Hepatocyte (in vitro differentiated cells): ENCODE results near the gene ENDOU. TPM values are rescaled to one million over a fixed set of nuclear protein-coding genes. Genes with fewer than 3 reads are reported as not detected.

Source experiments
- DNase-seq: peaks from one replicate; pipeline ENCODE4 v3.0.0-alpha.2; 2016; ENCODE audit warnings: low spot score
- H2AFZ ChIP-seq: fragments of 200-600 bp; sonication (generic); 2 replicates; pipeline ENCODE4 v1.6.0; 2016; ENCODE audit warnings: antibody characterized with exemption, mild to moderate bottlenecking
- H3K27ac ChIP-seq: fragments of 200-600 bp; sonication (generic); 2 replicates; pipeline ENCODE4 v1.5.1; 2016; ENCODE audit warnings: mild to moderate bottlenecking
- H3K27me3 ChIP-seq: fragments of 200-600 bp; sonication (generic); 2 replicates; pipeline ENCODE4 v1.6.1; 2016
- H3K36me3 ChIP-seq: fragments of 200-600 bp; sonication (generic); replicated peaks from 2 replicates; pipeline ENCODE4 v1.5.1; 2016; ENCODE audit warnings: low read depth; ENCODE audit not compliant: insufficient read depth
- H3K4me1 ChIP-seq: fragments of 200-600 bp; sonication (generic); 2 replicates; pipeline ENCODE4 v1.5.1; 2016; ENCODE audit warnings: mild to moderate bottlenecking, moderate library complexity; ENCODE audit not compliant: insufficient read depth
- H3K4me2 ChIP-seq: fragments of 200-600 bp; sonication (generic); 2 replicates; pipeline ENCODE4 v1.6.0; 2016
- H3K4me3 ChIP-seq: fragments of 200-600 bp; sonication (generic); 2 replicates; pipeline ENCODE4 v1.5.1; 2016; ENCODE audit warnings: mild to moderate bottlenecking
- H3K79me2 ChIP-seq: fragments of 200-600 bp; sonication (generic); 2 replicates; pipeline ENCODE4 v1.6.0; 2017; ENCODE audit warnings: mild to moderate bottlenecking
- H3K9me2 ChIP-seq: fragments of 200-600 bp; sonication (generic); replicated peaks from 2 replicates; pipeline ENCODE4 v1.6.0; 2017; ENCODE audit warnings: mild to moderate bottlenecking; ENCODE audit not compliant: insufficient read depth
- H3K9me3 ChIP-seq: fragments of 200-600 bp; sonication (generic); 2 replicates; pipeline ENCODE4 v1.5.1; 2016; ENCODE audit warnings: low read depth, mild to moderate bottlenecking
- H4K20me1 ChIP-seq: fragments of 200-600 bp; sonication (generic); 2 replicates; pipeline ENCODE4 v1.6.0; 2016; ENCODE audit warnings: mild to moderate bottlenecking; ENCODE audit not compliant: insufficient read depth, poor library complexity, severe bottlenecking
- EZH2 ChIP-seq: fragments of 200-600 bp; sonication (generic); IDR thresholded peaks from 2 replicates; pipeline ENCODE4 v1.6.1; 2016; ENCODE audit warnings: antibody characterized with exemption, mild to moderate bottlenecking, borderline replicate concordance
- EZH2phosphoT487 ChIP-seq: fragments of 200-600 bp; sonication (generic); IDR thresholded peaks from one replicate; pipeline ENCODE4 v1.6.1; 2018; ENCODE audit warnings: antibody characterized with exemption, mild to moderate bottlenecking, low read depth, moderate library complexity; ENCODE audit not compliant: unreplicated experiment, severe bottlenecking
- WGBS: methylation state at CpG from one replicate; pipeline ENCODE4 v1.1.6; 2016; ENCODE audit warnings: low lambda C conversion rate; ENCODE audit errors: missing lambda C conversion rate; 5-methylcytosine and 5-hydroxymethylcytosine counted together
- polyA plus RNA-seq: library from polyadenylated mRNA; unstranded; fragments of >200 nt; fragmentation: Nextera tagmentation; extraction: Ambion mirVana; gene quantifications from 2 replicates; pipeline ENCODE4 v1.2.1, GENCODE V29; 2016
- total RNA-seq: library from RNA; depleted of rRNA; stranded (reverse); fragments of >200 nt; gene quantifications from 2 replicates; pipeline ENCODE4 v1.2.3, GENCODE V29; 2014
- TF ChIP-seq, protein P1 (sequence below): fragments of 200-600 bp; sonication (generic); IDR thresholded peaks from 2 replicates; pipeline ENCODE4 v1.5.1; 2016; ENCODE audit warnings: antibody characterized with exemption, mild to moderate bottlenecking; ENCODE audit not compliant: poor library complexity

ENDOU gene
- total and polyA plus RNA-seq, 2 experiments from 2014 or later: 0.30 TPM; not detected in 1

DNA sequence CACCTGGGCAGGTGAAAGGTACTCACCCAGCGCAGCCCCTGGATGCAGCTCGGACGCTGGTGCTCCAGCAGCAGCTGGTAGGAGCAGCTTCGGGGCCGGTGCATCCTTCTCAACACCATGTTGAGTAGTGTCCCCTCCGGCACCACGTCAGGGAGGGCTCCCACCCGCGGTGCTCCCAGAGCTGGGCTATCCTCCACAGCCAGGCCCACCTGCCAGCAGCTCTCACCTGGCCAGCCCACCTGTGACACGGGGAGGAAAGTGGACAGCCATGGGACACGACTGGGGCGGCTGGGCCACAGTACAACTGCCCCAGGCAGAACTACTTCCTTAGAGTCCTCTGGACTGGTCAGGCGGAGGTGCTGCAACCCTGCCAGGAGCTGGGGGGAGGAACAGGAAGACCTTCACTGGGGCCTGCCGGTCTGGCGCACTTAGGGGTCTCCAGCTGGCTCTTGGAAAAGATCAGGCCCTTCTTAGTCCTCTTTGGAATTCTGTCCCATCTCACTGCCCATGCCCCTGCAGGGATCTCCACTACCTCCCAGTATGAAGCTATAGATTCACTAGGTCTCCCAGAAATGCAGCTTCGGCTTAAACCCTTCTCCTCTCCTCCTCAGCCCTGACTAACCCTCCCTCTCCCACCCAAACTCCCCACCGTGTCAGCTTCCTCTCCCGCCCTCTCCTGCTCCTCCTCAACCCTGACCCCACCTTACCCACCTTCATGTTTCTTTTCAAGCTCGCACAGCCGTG, 32.7 kb upstream of the ENDOU start:
- no peaks in the 10 kb centered on the region for H3K9me3 ChIP-seq
- no peak for DNase-seq
- peak overlapping the region; percentile 53 for H3K27ac ChIP-seq
- H2AFZ ChIP-seq: peak overlapping the region; percentile 99
- H3K4me3 ChIP-seq: peak overlapping the region; percentile 60
- no peaks in the 10 kb centered on the region for H3K79me2 ChIP-seq
- H3K36me3 ChIP-seq: no peaks in the 10 kb centered on the region
- H3K9me2 ChIP-seq: no peaks in the 10 kb centered on the region
- TF ChIP-seq EZH2phosphoT487 (no peak), EZH2 (no peak)
- TF ChIP-seq, protein P1, sequence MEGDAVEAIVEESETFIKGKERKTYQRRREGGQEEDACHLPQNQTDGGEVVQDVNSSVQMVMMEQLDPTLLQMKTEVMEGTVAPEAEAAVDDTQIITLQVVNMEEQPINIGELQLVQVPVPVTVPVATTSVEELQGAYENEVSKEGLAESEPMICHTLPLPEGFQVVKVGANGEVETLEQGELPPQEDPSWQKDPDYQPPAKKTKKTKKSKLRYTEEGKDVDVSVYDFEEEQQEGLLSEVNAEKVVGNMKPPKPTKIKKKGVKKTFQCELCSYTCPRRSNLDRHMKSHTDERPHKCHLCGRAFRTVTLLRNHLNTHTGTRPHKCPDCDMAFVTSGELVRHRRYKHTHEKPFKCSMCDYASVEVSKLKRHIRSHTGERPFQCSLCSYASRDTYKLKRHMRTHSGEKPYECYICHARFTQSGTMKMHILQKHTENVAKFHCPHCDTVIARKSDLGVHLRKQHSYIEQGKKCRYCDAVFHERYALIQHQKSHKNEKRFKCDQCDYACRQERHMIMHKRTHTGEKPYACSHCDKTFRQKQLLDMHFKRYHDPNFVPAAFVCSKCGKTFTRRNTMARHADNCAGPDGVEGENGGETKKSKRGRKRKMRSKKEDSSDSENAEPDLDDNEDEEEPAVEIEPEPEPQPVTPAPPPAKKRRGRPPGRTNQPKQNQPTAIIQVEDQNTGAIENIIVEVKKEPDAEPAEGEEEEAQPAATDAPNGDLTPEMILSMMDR: no peak
- H3K4me1 ChIP-seq: peaks cover 24% of the 10 kb centered on the region
- peak overlapping the region; percentile 98 for H3K4me2 ChIP-seq
- 63% methylated on average over 18 of the region's 20 CpGs for WGBS
- H4K20me1 ChIP-seq: no peaks in the 10 kb centered on the region
- no peaks in the 10 kb centered on the region for H3K27me3 ChIP-seq

DNA sequence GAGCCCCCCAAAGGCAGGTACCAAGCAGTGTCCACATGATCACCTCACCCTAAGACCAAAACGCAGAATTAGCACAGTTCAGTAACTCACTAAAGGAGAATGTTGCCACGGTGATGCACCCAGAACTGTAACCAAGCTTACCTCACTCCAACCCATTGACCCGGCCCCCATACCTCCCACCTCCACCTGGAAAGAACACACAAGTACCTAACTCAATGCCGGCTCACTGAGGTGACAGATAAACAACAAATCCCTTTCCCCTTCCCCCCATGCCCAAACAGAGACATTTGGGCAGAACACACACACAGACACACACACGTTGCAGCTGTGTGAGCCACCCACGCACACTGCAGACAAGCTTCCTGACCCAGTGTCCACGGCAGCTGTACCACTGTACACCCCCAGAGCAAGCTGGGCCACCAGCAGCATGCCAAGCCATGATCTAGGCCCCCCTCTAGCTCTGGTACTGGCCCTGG, 32.1 kb upstream of the ENDOU start:
- Histone ChIP-seq H2AFZ (no peak overlapping the region), H3K79me2 (no peaks in the 10 kb centered on the region), H4K20me1 (no peaks in the 10 kb centered on the region), H3K27me3 (no peaks in the 10 kb centered on the region), H3K9me3 (no peaks in the 10 kb centered on the region), H3K4me2 (peak overlapping the region; percentile 98), H3K4me3 (no peak overlapping the region), H3K36me3 (no peaks in the 10 kb centered on the region), H3K9me2 (no peaks in the 10 kb centered on the region), H3K27ac (no peak overlapping the region), H3K4me1 (peaks cover 27% of the 10 kb centered on the region)
- no peak for DNase-seq
- WGBS: 70% methylated on average over 7 of the region's 7 CpGs
- TF ChIP-seq EZH2 (no peak), EZH2phosphoT487 (no peak)
- TF ChIP-seq, protein P1: no peak

DNA sequence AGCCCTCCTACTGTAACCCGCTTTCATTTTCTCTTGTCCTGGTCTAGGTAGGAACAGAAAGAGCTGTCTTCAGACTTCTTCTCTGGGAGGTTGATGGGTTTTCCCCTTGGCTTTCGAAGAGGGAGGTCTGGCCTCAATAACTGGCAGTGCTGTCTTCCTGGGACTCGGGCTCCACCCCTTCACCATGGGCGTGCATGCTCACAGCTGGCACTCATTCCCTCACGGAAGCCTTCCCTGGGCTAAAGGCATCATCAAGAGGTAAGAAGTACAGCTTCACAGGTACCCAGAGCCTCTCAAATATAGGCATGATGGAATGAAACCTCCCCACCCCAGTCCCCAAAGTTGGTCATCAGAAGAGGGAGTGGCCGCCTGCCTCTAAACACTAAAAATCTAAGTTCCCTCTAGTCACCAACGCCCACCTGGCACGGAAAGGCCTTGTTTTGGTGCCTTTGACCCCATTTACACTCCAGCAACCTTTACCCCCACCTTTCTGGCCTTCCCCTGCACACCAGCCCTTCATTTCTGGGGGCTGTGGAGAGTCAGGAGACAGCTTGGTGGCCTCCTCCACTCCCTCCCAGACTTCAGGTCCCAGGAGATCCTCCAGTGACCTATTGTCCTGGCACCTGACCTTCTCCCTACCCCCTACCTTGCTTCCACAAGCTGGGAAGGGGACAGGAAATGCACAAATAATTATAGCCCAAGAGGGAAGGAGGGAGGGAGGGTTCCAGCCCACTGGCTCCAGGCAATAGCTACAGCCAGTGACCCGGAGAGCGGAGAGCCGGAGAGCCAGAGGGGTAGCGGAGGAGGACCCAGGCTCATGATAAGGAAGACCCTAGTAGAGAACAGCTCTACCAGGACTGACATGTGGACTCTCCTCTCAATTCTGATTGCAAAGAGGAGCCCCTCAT, 30.6 kb upstream of the ENDOU start:
- TF ChIP-seq EZH2phosphoT487 (no peak), EZH2 (no peak)
- TF ChIP-seq, protein P1: no peak
- no peaks in the 10 kb centered on the region for H3K9me2 ChIP-seq
- H3K27ac ChIP-seq: no peak overlapping the region
- H2AFZ ChIP-seq: no peak overlapping the region
- no peaks in the 10 kb centered on the region for H3K9me3 ChIP-seq
- no peaks in the 10 kb centered on the region for H4K20me1 ChIP-seq
- no peaks in the 10 kb centered on the region for H3K79me2 ChIP-seq
- no peak for DNase-seq
- H3K4me3 ChIP-seq: no peak overlapping the region
- no peaks in the 10 kb centered on the region for H3K36me3 ChIP-seq
- WGBS: 87% methylated on average over 12 of the region's 12 CpGs
- no peak overlapping the region for H3K4me2 ChIP-seq
- peaks cover 27% of the 10 kb centered on the region for H3K4me1 ChIP-seq
- H3K27me3 ChIP-seq: no peaks in the 10 kb centered on the region
